ENCODE results near the gene PTPRM.

Gene PTPRM

GRCh38 chr18:7856116-7856515 is 289.0 kb downstream of the PTPRM start (continued):
- no peak for TF ChIP-seq ZNF280D (tag by site-specific recombination; IDR thresholded peaks at IDR 0.05)
- no peak for TF ChIP-seq ZNF624 (tag by site-specific recombination; IDR thresholded peaks at IDR 0.05)
- TF ChIP-seq ZNF776 (tag by site-specific recombination; IDR thresholded peaks at IDR 0.05; ENCODE audit: borderline replicate concordance) = no peak
- no peak for TF ChIP-seq ZFP37 (tag by site-specific recombination; IDR thresholded peaks at IDR 0.05)

- no peak for TF ChIP-seq ZFP69B (tag by site-specific recombination; IDR thresholded peaks at IDR 0.05)
- ChIA-PET CTCF (no interaction called here), POLR2A (no interaction called here)
- peaks cover 5% of the 10 kb centered on the region for H3K4me1 ChIP-seq (ENCODE audit: control insufficient read depth, insufficient read depth, low read length)
- H3K27ac ChIP-seq (ENCODE audit: extremely low read depth, low read depth, low read length) = no peak overlapping the region
- H3K9me3 ChIP-seq (ENCODE audit: control insufficient read depth, insufficient read depth, low read depth, low read length) = no peaks in the 10 kb centered on the region
- no peaks in the 10 kb centered on the region for H3K36me3 ChIP-seq (ENCODE audit: control insufficient read depth in 2 of 2, insufficient read depth in 1 of 2, low read length in 2 of 2)
- no peak overlapping the region for H3K4me3 ChIP-seq (ENCODE audit: low read depth, low read length)
These were observed 289.6 kb downstream of the PTPRM start for GRCh38 chr18:7856733-7857132.

- no peak overlapping the region for H3K4me3 ChIP-seq (ENCODE audit: low read depth, low read length)
- no peak overlapping the region for H3K27ac ChIP-seq (ENCODE audit: extremely low read depth, low read depth, low read length)
- peaks cover 5% of the 10 kb centered on the region for H3K4me1 ChIP-seq (ENCODE audit: control insufficient read depth, insufficient read depth, low read length)
- H3K9me3 ChIP-seq (ENCODE audit: control insufficient read depth, insufficient read depth, low read depth, low read length) = no peaks in the 10 kb centered on the region
- POLR2A ChIA-PET = no interaction called here
- TF ChIP-seq ZFHX2 (tag by site-specific recombination; conservative IDR thresholded peaks at IDR 0.05) (no peak), ZNF184 (tag by site-specific recombination; IDR thresholded peaks at IDR 0.05) (no peak), KLF8 (tag by site-specific recombination; IDR thresholded peaks at IDR 0.05) (no peak), ZNF747 (tag by site-specific recombination; IDR thresholded peaks at IDR 0.05) (no peak), PATZ1 (tag by site-specific recombination; IDR thresholded peaks at IDR 0.05) (no peak), ZNF138 (tag by site-specific recombination; IDR thresholded peaks at IDR 0.05; ENCODE audit: borderline replicate concordance) (no peak), ZNF19 (tag by site-specific recombination; IDR thresholded peaks at IDR 0.05; ENCODE audit: low read depth) (no peak)
- no peaks in the 10 kb centered on the region for H3K36me3 ChIP-seq (ENCODE audit: control insufficient read depth in 2 of 2, insufficient read depth in 1 of 2, low read length in 2 of 2)
- CTCF ChIA-PET = interaction anchor here (0.6 to 0.7 kb wide), 2 partner anchors 32 to 134 kb away, joined by 3 to 4 read pairs; no protein-coding TSS in a partner anchor
These were observed 290.4 kb downstream of the PTPRM start for GRCh38 chr18:7857562-7857961.

GRCh38 chr18:7859122-7859521 is 292.0 kb downstream of the PTPRM start:
- no peak overlapping the region for H3K4me3 ChIP-seq (ENCODE audit: low read depth, low read length)
- no peaks in the 10 kb centered on the region for H3K36me3 ChIP-seq (ENCODE audit: control insufficient read depth in 2 of 2, insufficient read depth in 1 of 2, low read length in 2 of 2)
- POLR2A ChIA-PET = no interaction called here
- CTCF ChIA-PET = interaction anchor here (0.8 kb wide), 1 partner anchor 14 kb away, joined by 3 read pairs; no protein-coding TSS in a partner anchor
- H3K9me3 ChIP-seq (ENCODE audit: control insufficient read depth, insufficient read depth, low read depth, low read length) = no peaks in the 10 kb centered on the region
- H3K4me1 ChIP-seq (ENCODE audit: control insufficient read depth, insufficient read depth, low read length) = peaks cover 5% of the 10 kb centered on the region
- H3K27ac ChIP-seq (ENCODE audit: extremely low read depth, low read depth, low read length) = no peak overlapping the region
- TF ChIP-seq ZNF148 (tag by site-specific recombination; IDR thresholded peaks at IDR 0.05; ENCODE audit: borderline replicate concordance) (no peak), ZNF121 (tag by site-specific recombination; IDR thresholded peaks at IDR 0.05) (no peak), ZNF404 (tag by site-specific recombination; IDR thresholded peaks at IDR 0.05) (no peak), REST (tag by site-specific recombination; IDR thresholded peaks at IDR 0.05) (no peak), BCL6B (tag by site-specific recombination; IDR thresholded peaks at IDR 0.05) (no peak), ZNF169 (tag by site-specific recombination; IDR thresholded peaks at IDR 0.05) (no peak)

All from HEK293 (cell line).